B cell (primary cell): ENCODE results near the gene PARG. TPM values are rescaled to one million over a fixed set of nuclear protein-coding genes. Genes with fewer than 3 reads are reported as not detected.
"Not testable (repeated sequence)": the region's sequence is repeated elsewhere in the genome, so short reads cannot be mapped to it uniquely, and the experiment has no call there.

Source experiments
- ATAC-seq: fragments of 200-7000 bp; cut with Tn5 transposase; one replicate; pipeline ENCODE4 v1.10.0; 2021; ENCODE audit warnings: low read depth, mild to moderate bottlenecking, moderate number of reproducible peaks, moderate library complexity
- CTCF ChIA-PET: fragments of 350-600 bp; sonication (Branson Sonifier 250); formaldehyde crosslinking; loops from one replicate; lab custom pipeline; 2021; ENCODE audit warnings: antibody characterized with exemption, inconsistent platforms; lab: Charles Lee
- POLR2A ChIA-PET: fragments of 350-600 bp; sonication (Branson Sonifier 250); formaldehyde crosslinking; loops from one replicate; lab custom pipeline; 2021; ENCODE audit warnings: antibody characterized with exemption; lab: Charles Lee
- DNase-seq: peaks from one replicate; pipeline ENCODE4 v3.0.0; 2013
- H2AFZ ChIP-seq: 2 replicates; pipeline ENCODE4 v1.6.1; 2012; ENCODE audit warnings: mild to moderate bottlenecking, low read depth, low read length; ENCODE audit not compliant: insufficient read depth, poor library complexity, severe bottlenecking
- H3K27ac ChIP-seq, 2 donors: 1 replicate in 1 of 2; 2 replicates in 1 of 2; pipeline ENCODE4 v1.5.1; 2012 to 2013; ENCODE audit warnings: low read length in 2 of 2, mild to moderate bottlenecking in 2 of 2, moderate library complexity in 1 of 2
- H3K27me3 ChIP-seq, 4 experiments: fragments of 200-600 bp in 1 of 4; sonication (generic) in 1 of 4; replicated peaks in 1 of 4; 1 replicate in 2 of 4; 2 replicates in 2 of 4; pipeline versions ENCODE4 v1.6.1 to v1.7.0; 2013 to 2016; ENCODE audit warnings: low read length in 3 of 4, mild to moderate bottlenecking in 2 of 4, mixed read lengths in 1 of 4, moderate library complexity in 1 of 4; ENCODE audit not compliant: insufficient read depth in 4 of 4, control insufficient read depth in 3 of 4; ENCODE audit errors: control extremely low read depth in 1 of 4
- H3K36me3 ChIP-seq, 2 experiments: replicated peaks in 1 of 2; 1 replicate in 1 of 2; 2 replicates in 1 of 2; pipeline versions ENCODE4 v1.6.1 to v1.7.1; 2013; ENCODE audit warnings: low read length in 1 of 2; ENCODE audit not compliant: insufficient read depth in 2 of 2, control insufficient read depth in 1 of 2; ENCODE audit errors: control extremely low read depth in 1 of 2, extremely low read depth in 1 of 2
- H3K4me1 ChIP-seq, 2 donors: fragments of 200-600 bp in 1 of 2; sonication (generic) in 1 of 2; 1 replicate in 1 of 2; 2 replicates in 1 of 2; pipeline versions ENCODE4 v1.5.1 to v1.6.1; 2013 to 2017; ENCODE audit warnings: low read length in 2 of 2; ENCODE audit not compliant: control insufficient read depth in 2 of 2, insufficient read depth in 2 of 2
- H3K4me2 ChIP-seq: replicated peaks from 2 replicates; pipeline ENCODE3; 2012; ENCODE audit warnings: mild to moderate bottlenecking, low read depth, low read length; ENCODE audit not compliant: poor library complexity, severe bottlenecking
- H3K4me3 ChIP-seq, 5 experiments: fragments of 200-600 bp in 1 of 5; sonication (generic) in 1 of 5; 1 replicate in 3 of 5; 2 replicates in 2 of 5; pipeline versions ENCODE4 v1.5.1 to v1.7.0; 2011 to 2016; ENCODE audit warnings: low read length in 4 of 5, mild to moderate bottlenecking in 4 of 5, low read depth in 2 of 5, control low read depth in 1 of 5, moderate library complexity in 1 of 5; ENCODE audit not compliant: insufficient read depth in 1 of 5; ENCODE audit errors: control extremely low read depth in 1 of 5, extremely low read depth in 1 of 5
- H3K79me2 ChIP-seq: fragments of 200-600 bp; sonication (generic); one replicate; pipeline ENCODE4 v1.6.0; 2016; ENCODE audit warnings: low read length; ENCODE audit not compliant: control insufficient read depth, insufficient read depth
- H3K9ac ChIP-seq: fragments of 200-600 bp; sonication (generic); 2 replicates; pipeline ENCODE4 v1.6.1; 2017; ENCODE audit warnings: mild to moderate bottlenecking, low read length, moderate library complexity
- H3K9me3 ChIP-seq, 3 donors: one replicate each; pipeline versions ENCODE4 v1.6.1 to v1.7.1; 2013; ENCODE audit warnings: low read length in 2 of 3; ENCODE audit not compliant: control insufficient read depth in 2 of 3, insufficient read depth in 1 of 3; ENCODE audit errors: control extremely low read depth in 1 of 3
- H4K20me1 ChIP-seq: 2 replicates; pipeline ENCODE4 v1.6.0; 2012; ENCODE audit warnings: mild to moderate bottlenecking, low read length; ENCODE audit not compliant: insufficient read depth, control insufficient read depth, poor library complexity, severe bottlenecking
- H3K27ac Mint-ChIP-seq: one replicate; pipeline ENCODE4 v1.8.0; 2021; ENCODE audit warnings: mixed read lengths
- H3K27me3 Mint-ChIP-seq: one replicate; pipeline ENCODE4 v1.8.0; 2021; ENCODE audit warnings: mixed read lengths
- H3K4me1 Mint-ChIP-seq: one replicate; pipeline ENCODE4 v1.8.0; 2021; ENCODE audit warnings: mixed read lengths
- H3K4me3 Mint-ChIP-seq: one replicate; pipeline ENCODE4 v1.8.0; 2021; ENCODE audit warnings: mixed read lengths
- H3K9me3 Mint-ChIP-seq: one replicate; pipeline ENCODE4 v1.8.0; 2022; ENCODE audit warnings: mixed read lengths; ENCODE audit not compliant: insufficient read depth
- WGBS: methylation state at CpG from one replicate; pipeline ENCODE4 v1.1.5; 2013; ENCODE audit warnings: missing lambda C conversion rate; ENCODE audit not compliant: insufficient coverage; 5-methylcytosine and 5-hydroxymethylcytosine counted together
- intact Hi-C: fragments of 100-400 bp; cut with micrococcal nuclease; formaldehyde crosslinking; loops from one replicate; pipeline ENCODE4 v1.10.0; 2022
- polyA plus RNA-seq: library from polyadenylated mRNA; depleted of rRNA; stranded (reverse); fragments of >200 nt; gene quantifications from 2 replicates; pipeline ENCODE4 v1.2.3, GENCODE V29; 2012
- total RNA-seq, 2 donors: library from RNA; stranded (reverse); fragments of 120-200 nt in 1 of 2; gene quantifications; 1 replicate in 1 of 2; 2 replicates in 1 of 2; pipeline versions ENCODE4 v1.2.3 to v1.2.4, GENCODE V29; 2013 to 2022

The PARG gene
- total and polyA plus RNA-seq, 2 donors (not counting 1 experiment from before 2014, with no cell fraction given): 8.5 to 47.9 TPM

GRCh38 chr10:49872740-49873139, 69.1 kb downstream of the PARG start:
- H3K36me3 ChIP-seq, ATAC-seq, H3K27ac Mint-ChIP-seq, H3K4me3 Mint-ChIP-seq, H3K4me1 ChIP-seq, H3K79me2 ChIP-seq, DNase-seq, H4K20me1 ChIP-seq, CTCF ChIA-PET, H2AFZ ChIP-seq, H3K27me3 Mint-ChIP-seq, intact Hi-C loops, H3K27ac ChIP-seq, H3K9me3 ChIP-seq, H3K4me3 ChIP-seq, H3K4me1 Mint-ChIP-seq, POLR2A ChIA-PET, H3K27me3 ChIP-seq, H3K9me3 Mint-ChIP-seq, H3K4me2 ChIP-seq, H3K9ac ChIP-seq: not testable (repeated sequence)
- WGBS: no CpG with 5 or more reads among the region's 3 CpGs

GRCh38 chr10:49871462-49871861, 70.4 kb downstream of the PARG start:
- H3K4me1 Mint-ChIP-seq, H3K4me2 ChIP-seq, intact Hi-C loops, ATAC-seq, DNase-seq, H3K27me3 ChIP-seq, H3K4me3 Mint-ChIP-seq, H4K20me1 ChIP-seq, H3K27ac ChIP-seq, H3K79me2 ChIP-seq, H3K9ac ChIP-seq, H3K4me3 ChIP-seq, H3K4me1 ChIP-seq, H3K27me3 Mint-ChIP-seq, H2AFZ ChIP-seq, H3K36me3 ChIP-seq, H3K9me3 Mint-ChIP-seq, POLR2A ChIA-PET, H3K27ac Mint-ChIP-seq, CTCF ChIA-PET, H3K9me3 ChIP-seq: not testable (repeated sequence)
- WGBS: no CpG with 5 or more reads among the region's 3 CpGs

- POLR2A ChIA-PET, H4K20me1 ChIP-seq, H3K4me3 ChIP-seq, H3K9me3 ChIP-seq, H3K4me1 ChIP-seq, H3K79me2 ChIP-seq, H3K27ac ChIP-seq, H3K27me3 ChIP-seq, DNase-seq, H3K36me3 ChIP-seq, H3K27me3 Mint-ChIP-seq, CTCF ChIA-PET, H3K9me3 Mint-ChIP-seq, ATAC-seq, H3K4me2 ChIP-seq, intact Hi-C loops, H3K27ac Mint-ChIP-seq, H3K4me1 Mint-ChIP-seq, H3K9ac ChIP-seq, H2AFZ ChIP-seq, H3K4me3 Mint-ChIP-seq: not testable (repeated sequence)
- WGBS: no CpG with 5 or more reads among the region's 5 CpGs
Observed at GRCh38 chr10:49859933-49860332, 81.9 kb downstream of the PARG start.

- H3K27me3 Mint-ChIP-seq, H3K9ac ChIP-seq, POLR2A ChIA-PET, H3K4me3 ChIP-seq, H3K27ac ChIP-seq, CTCF ChIA-PET, DNase-seq, H4K20me1 ChIP-seq, H2AFZ ChIP-seq, ATAC-seq, H3K4me1 Mint-ChIP-seq, H3K27ac Mint-ChIP-seq, H3K9me3 Mint-ChIP-seq, intact Hi-C loops, H3K4me1 ChIP-seq, H3K9me3 ChIP-seq, H3K36me3 ChIP-seq, H3K79me2 ChIP-seq, H3K4me3 Mint-ChIP-seq, H3K4me2 ChIP-seq, H3K27me3 ChIP-seq: not testable (repeated sequence)
- WGBS: no CpG with 5 or more reads among the region's 1 CpG
Observed at GRCh38 chr10:49858697-49859382, 83.0 kb downstream of the PARG start.
